D721Med (cell line): ENCODE results near the gene LPIN1.

Experiments
- DNase-seq: peaks from one replicate; pipeline ENCODE4 v3.0.0; 2011; ENCODE audit warnings: low spot score; ENCODE audit not compliant: insufficient read length
- FAIRE-seq: peaks from 2 replicates; lab custom pipeline; 2011; peaks lifted over from hg19 to GRCh38; lab: Jason Lieb, UNC
- CTCF ChIP-seq: IDR thresholded peaks from 2 replicates; pipeline ENCODE4 v1.5.1; 2012; ENCODE audit warnings: mild to moderate bottlenecking, control low read depth; ENCODE audit not compliant: insufficient read depth; ENCODE audit errors: missing control alignments

Gene LPIN1

GRCh38 chr2:11716689-11717321 is 29.6 kb upstream of the LPIN1 start:
- DNase-seq (no peak), FAIRE-seq (no peak)
- TF ChIP-seq CTCF: no peak

- FAIRE-seq (no peak), DNase-seq (no peak)
- TF ChIP-seq CTCF: no peak
These were observed 28.8 kb upstream of the LPIN1 start for GRCh38 chr2:11717623-11718022.

- FAIRE-seq: no peak
- TF ChIP-seq CTCF: no peak
- DNase-seq: no peak
These were observed 27.8 kb upstream of the LPIN1 start for GRCh38 chr2:11718606-11719005.

GRCh38 chr2:11719230-11719977 is 27.0 kb upstream of the LPIN1 start:
- FAIRE-seq (no peak), DNase-seq (no peak)
- TF ChIP-seq CTCF: no peak

GRCh38 chr2:11720752-11721151 is 25.7 kb upstream of the LPIN1 start:
- DNase-seq (no peak), FAIRE-seq (no peak)
- no peak for TF ChIP-seq CTCF

- FAIRE-seq (no peak), DNase-seq (no peak)
- TF ChIP-seq CTCF: no peak
These were observed 24.0 kb upstream of the LPIN1 start for GRCh38 chr2:11722292-11723060.
